Naive B cell (primary cell): ENCODE data around the gene ARHGEF28. TPM values are rescaled to one million over a fixed set of nuclear protein-coding genes. Genes with fewer than 3 reads are reported as not detected.
A peak's percentile ranks its signal among the peaks of the same experiment; 100 is the strongest.

Experiments used
- ATAC-seq, 2 donors: fragments of 150-1000 bp; cut with Tn5 transposase; 2 replicates each; pipeline ENCODE4 v1.10.0; 2021; ENCODE audit warnings: low read depth in 2 of 2, mild to moderate bottlenecking in 2 of 2, moderate library complexity in 2 of 2
- DNase-seq: peaks from one replicate; pipeline ENCODE4 v3.0.0; 2022
- H3K27ac Mint-ChIP-seq, 6 donors: one replicate each; pipeline ENCODE4 v1.8.0; 2020 to 2022; ENCODE audit warnings: mild to moderate bottlenecking in 6 of 6, mixed read lengths in 6 of 6, moderate library complexity in 5 of 6, inconsistent platforms in 2 of 6
- H3K27me3 Mint-ChIP-seq, 3 donors: one replicate each; pipeline ENCODE4 v1.8.0; 2021 to 2022; ENCODE audit warnings: mixed read lengths in 3 of 3, mild to moderate bottlenecking in 1 of 3
- H3K36me3 Mint-ChIP-seq, 2 donors: one replicate each; pipeline ENCODE4 v1.8.0; 2020 to 2022; ENCODE audit warnings: mixed read lengths in 2 of 2, inconsistent platforms in 1 of 2, mild to moderate bottlenecking in 1 of 2
- H3K4me1 Mint-ChIP-seq, 3 donors: one replicate each; pipeline ENCODE4 v1.8.0; 2020 to 2022; ENCODE audit warnings: mixed read lengths in 3 of 3, inconsistent platforms in 1 of 3, mild to moderate bottlenecking in 1 of 3, moderate library complexity in 1 of 3
- H3K4me3 Mint-ChIP-seq, 8 donors: one replicate each; pipeline ENCODE4 v1.8.0; 2020 to 2022; ENCODE audit warnings: mild to moderate bottlenecking in 8 of 8, mixed read lengths in 8 of 8, moderate library complexity in 8 of 8, inconsistent platforms in 2 of 8
- H3K9me3 Mint-ChIP-seq, 7 donors: one replicate each; pipeline ENCODE4 v1.8.0; 2020 to 2022; ENCODE audit warnings: mixed read lengths in 7 of 7, mild to moderate bottlenecking in 5 of 7, inconsistent platforms in 2 of 7, moderate library complexity in 1 of 7
- polyA plus RNA-seq, 6 donors: library from polyadenylated mRNA; unstranded; fragments of 300-500 nt; fragmentation: Illumina TruSeq; gene quantifications; one replicate each; pipeline ENCODE4 v1.2.3, GENCODE V29; 2021; ENCODE audit warnings: low read depth in 6 of 6

Gene ARHGEF28
- polyA plus RNA-seq, 6 donors from 2014 or later = not detected

GRCh38 chr5:73629456-73629855, 3.5 kb downstream of the ARHGEF28 start:
- H3K4me1 Mint-ChIP-seq = peaks cover 0 to 10% (median 0%) of the 10 kb centered on the region in 3 donors
- peaks cover 17 to 42% (median 30%) of the 10 kb centered on the region in 3 donors for H3K27me3 Mint-ChIP-seq
- no peak overlapping the region for H3K4me3 Mint-ChIP-seq
- ATAC-seq (no peak), DNase-seq (no peak)
- H3K27ac Mint-ChIP-seq = peak overlapping the region in 1 of 6 donors; percentile 35
- no peaks in the 10 kb centered on the region for H3K9me3 Mint-ChIP-seq
- H3K36me3 Mint-ChIP-seq = no peaks in the 10 kb centered on the region

- no peaks in the 10 kb centered on the region for H3K9me3 Mint-ChIP-seq
- H3K4me3 Mint-ChIP-seq = no peak overlapping the region
- H3K27me3 Mint-ChIP-seq = peaks cover 13 to 53% (median 30%) of the 10 kb centered on the region in 3 donors
- DNase-seq (no peak), ATAC-seq (no peak)
- peaks cover 0 to 7% (median 0%) of the 10 kb centered on the region in 3 donors for H3K4me1 Mint-ChIP-seq
- H3K27ac Mint-ChIP-seq = no peak overlapping the region
- no peaks in the 10 kb centered on the region for H3K36me3 Mint-ChIP-seq
Observed at GRCh38 chr5:73630765-73631164, 4.8 kb downstream of the ARHGEF28 start.

- Mint-ChIP-seq H3K9me3 (no peaks in the 10 kb centered on the region), H3K27me3 (peaks cover 13 to 53% (median 33%) of the 10 kb centered on the region in 3 donors), H3K27ac (no peak overlapping the region), H3K4me3 (no peak overlapping the region), H3K36me3 (no peaks in the 10 kb centered on the region), H3K4me1 (peaks cover 0 to 6% (median 0%) of the 10 kb centered on the region in 3 donors)
- DNase-seq (no peak), ATAC-seq (no peak)
Observed at GRCh38 chr5:73631500-73631899, 5.5 kb downstream of the ARHGEF28 start.

GRCh38 chr5:73633060-73633459, 7.1 kb downstream of the ARHGEF28 start:
- no peaks in the 10 kb centered on the region for H3K9me3 Mint-ChIP-seq
- H3K4me3 Mint-ChIP-seq = no peak overlapping the region
- H3K36me3 Mint-ChIP-seq = no peaks in the 10 kb centered on the region
- H3K27me3 Mint-ChIP-seq = peaks cover 9 to 39% (median 24%) of the 10 kb centered on the region in 3 donors
- DNase-seq (no peak), ATAC-seq (no peak)
- H3K4me1 Mint-ChIP-seq = no peaks in the 10 kb centered on the region
- H3K27ac Mint-ChIP-seq = no peak overlapping the region

GRCh38 chr5:73636408-73636807, 10.4 kb downstream of the ARHGEF28 start:
- Mint-ChIP-seq H3K4me3 (no peak overlapping the region), H3K27ac (no peak overlapping the region), H3K36me3 (no peaks in the 10 kb centered on the region), H3K27me3 (peaks cover 14 to 28% (median 18%) of the 10 kb centered on the region in 3 donors), H3K4me1 (no peaks in the 10 kb centered on the region), H3K9me3 (no peaks in the 10 kb centered on the region)
- ATAC-seq (no peak), DNase-seq (no peak)

- Mint-ChIP-seq H3K27ac (no peak overlapping the region), H3K27me3 (peaks cover 12 to 28% (median 18%) of the 10 kb centered on the region in 3 donors), H3K36me3 (no peaks in the 10 kb centered on the region), H3K4me1 (no peaks in the 10 kb centered on the region), H3K4me3 (no peak overlapping the region), H3K9me3 (no peaks in the 10 kb centered on the region)
- DNase-seq (no peak), ATAC-seq (no peak)
Observed at GRCh38 chr5:73637565-73637964, 11.6 kb downstream of the ARHGEF28 start.

- H3K27me3 Mint-ChIP-seq = peaks cover 11 to 28% (median 14%) of the 10 kb centered on the region in 3 donors
- no peaks in the 10 kb centered on the region for H3K4me1 Mint-ChIP-seq
- no peaks in the 10 kb centered on the region for H3K36me3 Mint-ChIP-seq
- DNase-seq = no peak
- H3K9me3 Mint-ChIP-seq = no peaks in the 10 kb centered on the region
- no peak for ATAC-seq
- H3K27ac Mint-ChIP-seq = no peak overlapping the region
- H3K4me3 Mint-ChIP-seq = no peak overlapping the region
Observed at GRCh38 chr5:73638344-73639095, 12.5 kb downstream of the ARHGEF28 start.

- Mint-ChIP-seq H3K27ac (no peak overlapping the region), H3K36me3 (no peaks in the 10 kb centered on the region), H3K27me3 (peaks cover 18 to 23% (median 20%) of the 10 kb centered on the region in 3 donors)
Observed at GRCh38 chr5:73640861-73641320, 14.9 kb downstream of the ARHGEF28 start.

GRCh38 chr5:73641811-73642210, 15.8 kb downstream of the ARHGEF28 start:
- ATAC-seq (no peak), DNase-seq (no peak)
- Mint-ChIP-seq H3K27me3 (peaks cover 22 to 33% (median 25%) of the 10 kb centered on the region in 3 donors), H3K4me3 (no peak overlapping the region), H3K27ac (no peak overlapping the region), H3K9me3 (peaks cover 0 to 9% (median 0%) of the 10 kb centered on the region in 7 donors), H3K36me3 (no peaks in the 10 kb centered on the region), H3K4me1 (no peaks in the 10 kb centered on the region)

More at GRCh38 chr5:73640861-73641320, 14.9 kb downstream of the ARHGEF28 start:
- ATAC-seq (no peak), DNase-seq (no peak)
- H3K9me3 Mint-ChIP-seq = peaks cover 0 to under 1% (median 0%) of the 10 kb centered on the region in 7 donors
- no peaks in the 10 kb centered on the region for H3K4me1 Mint-ChIP-seq
- no peak overlapping the region for H3K4me3 Mint-ChIP-seq

GRCh38 chr5:73642344-73642743, 16.3 kb downstream of the ARHGEF28 start:
- DNase-seq = no peak
- Mint-ChIP-seq H3K27ac (no peak overlapping the region), H3K36me3 (no peaks in the 10 kb centered on the region), H3K4me3 (no peak overlapping the region), H3K9me3 (peaks cover 0 to 9% (median 0%) of the 10 kb centered on the region in 7 donors), H3K4me1 (no peaks in the 10 kb centered on the region), H3K27me3 (peaks cover 22 to 33% (median 25%) of the 10 kb centered on the region in 3 donors)
- no peak for ATAC-seq

GRCh38 chr5:73644385-73644963, 18.5 kb downstream of the ARHGEF28 start:
- no peaks in the 10 kb centered on the region for H3K36me3 Mint-ChIP-seq
- no peak for DNase-seq
- H3K4me1 Mint-ChIP-seq = no peaks in the 10 kb centered on the region
- no peak overlapping the region for H3K4me3 Mint-ChIP-seq
- no peak overlapping the region for H3K27ac Mint-ChIP-seq
- peaks cover 25 to 43% (median 28%) of the 10 kb centered on the region in 3 donors for H3K27me3 Mint-ChIP-seq
- peaks cover 0 to 9% (median 0%) of the 10 kb centered on the region in 7 donors for H3K9me3 Mint-ChIP-seq
- ATAC-seq = no peak

GRCh38 chr5:73647721-73648120, 21.7 kb downstream of the ARHGEF28 start:
- H3K36me3 Mint-ChIP-seq = no peaks in the 10 kb centered on the region
- peaks cover 0 to 9% (median 0%) of the 10 kb centered on the region in 7 donors for H3K9me3 Mint-ChIP-seq
- no peaks in the 10 kb centered on the region for H3K4me1 Mint-ChIP-seq
- ATAC-seq (no peak), DNase-seq (no peak)
- no peak overlapping the region for H3K4me3 Mint-ChIP-seq
- no peak overlapping the region for H3K27ac Mint-ChIP-seq
- H3K27me3 Mint-ChIP-seq = peaks cover 22 to 37% (median 31%) of the 10 kb centered on the region in 3 donors

- DNase-seq (no peak), ATAC-seq (no peak)
- no peaks in the 10 kb centered on the region for H3K36me3 Mint-ChIP-seq
- no peaks in the 10 kb centered on the region for H3K4me1 Mint-ChIP-seq
- peaks cover 22 to 40% (median 31%) of the 10 kb centered on the region in 3 donors for H3K27me3 Mint-ChIP-seq
- H3K9me3 Mint-ChIP-seq = peaks cover 0 to 9% (median 0%) of the 10 kb centered on the region in 7 donors
- H3K4me3 Mint-ChIP-seq = no peak overlapping the region
- H3K27ac Mint-ChIP-seq = no peak overlapping the region
Observed at GRCh38 chr5:73648515-73648914, 22.5 kb downstream of the ARHGEF28 start.

GRCh38 chr5:73649926-73650325, 23.9 kb downstream of the ARHGEF28 start:
- Mint-ChIP-seq H3K36me3 (no peaks in the 10 kb centered on the region), H3K27ac (no peak overlapping the region), H3K4me3 (no peak overlapping the region), H3K27me3 (peaks cover 16 to 35% (median 24%) of the 10 kb centered on the region in 3 donors), H3K9me3 (peaks cover 0 to 9% (median 0%) of the 10 kb centered on the region in 7 donors), H3K4me1 (no peaks in the 10 kb centered on the region)
- no peak for ATAC-seq
- no peak for DNase-seq
